A673 (cell line): ENCODE results near the gene ASAP2. TPM values are rescaled to one million over a fixed set of nuclear protein-coding genes. Genes with fewer than 3 reads are reported as not detected.
A peak's percentile ranks its signal among the peaks of the same experiment; 100 is the strongest.
"Not testable (repeated sequence)": the region's sequence is repeated elsewhere in the genome, so short reads cannot be mapped to it uniquely, and the experiment has no call there.

Experiments used
- BruUV-seq: library from RNA; stranded (reverse); fragments of 400-500 nt; replicated peaks from 2 replicates; lab custom pipeline; 2021; lab: Mats Ljungman, UMichigan
- CTCF ChIA-PET: fragments of 300-600 bp; sonication (Branson Sonifier 250); formaldehyde crosslinking; loops from one replicate; lab custom pipeline; 2022; ENCODE audit warnings: antibody characterized with exemption; lab: Charles Lee
- POLR2A ChIA-PET: fragments of 300-600 bp; sonication (Branson Sonifier 250); formaldehyde crosslinking; loops from one replicate; lab custom pipeline; 2022; ENCODE audit warnings: antibody characterized with exemption; ENCODE audit not compliant: low non-redundant PET; lab: Charles Lee
- DNase-seq: peaks from one replicate; pipeline ENCODE4 v3.0.0-alpha.2; 2015; ENCODE audit warnings: low spot score
- H3K27ac ChIP-seq: fragments of 200-600 bp; sonication (generic); 2 replicates; pipeline ENCODE4 v1.5.1; 2016; ENCODE audit warnings: mixed run types, low read depth, mild to moderate bottlenecking, mixed read lengths, antibody characterized with exemption, low read length; ENCODE audit not compliant: poor library complexity, severe bottlenecking
- H3K27me3 ChIP-seq: fragments of 200-600 bp; sonication (generic); replicated peaks from 2 replicates; pipeline ENCODE4 v1.6.1; 2017; ENCODE audit warnings: mixed run types, low read depth, mild to moderate bottlenecking, mixed read lengths, antibody characterized with exemption, low read length; ENCODE audit not compliant: insufficient read depth, poor library complexity
- H3K36me3 ChIP-seq: fragments of 200-600 bp; sonication (generic); 2 replicates; pipeline ENCODE4 v1.6.1; 2016; ENCODE audit warnings: mixed run types, mild to moderate bottlenecking, mixed read lengths, antibody characterized with exemption, low read length; ENCODE audit not compliant: insufficient read depth, poor library complexity, severe bottlenecking
- H3K4me1 ChIP-seq: fragments of 200-600 bp; sonication (generic); 2 replicates; pipeline ENCODE4 v1.6.1; 2017; ENCODE audit warnings: mixed run types, mild to moderate bottlenecking, mixed read lengths, antibody characterized with exemption, low read length; ENCODE audit not compliant: insufficient read depth, poor library complexity, severe bottlenecking
- H3K4me3 ChIP-seq: fragments of 200-600 bp; sonication (generic); 2 replicates; pipeline ENCODE4 v1.5.1; 2016; ENCODE audit warnings: low read depth, mixed run types, mild to moderate bottlenecking, mixed read lengths, low read length; ENCODE audit not compliant: poor library complexity, severe bottlenecking
- H3K9me3 ChIP-seq: fragments of 200-600 bp; sonication (generic); 2 replicates; pipeline ENCODE4 v1.6.1; 2016; ENCODE audit warnings: mixed run types, low read depth, mild to moderate bottlenecking, mixed read lengths, antibody characterized with exemption, low read length; ENCODE audit not compliant: poor library complexity, severe bottlenecking
- CTCF ChIP-seq: fragments of 300-800, 200-600 bp; sonication (generic); conservative IDR thresholded peaks from 2 replicates; pipeline ENCODE4 v1.5.1; 2017; ENCODE audit warnings: low read depth, mild to moderate bottlenecking, antibody characterized with exemption, low read length, moderate library complexity, mixed read lengths
- EZH2 ChIP-seq: fragments of 200-600 bp; sonication (generic); IDR thresholded peaks from 2 replicates; pipeline ENCODE4 v1.6.1; 2017; ENCODE audit warnings: borderline replicate concordance, low read depth, mild to moderate bottlenecking, mixed read lengths, antibody characterized with exemption, low read length; ENCODE audit not compliant: poor library complexity, severe bottlenecking
- intact Hi-C: fragments of 100-400 bp; cut with micrococcal nuclease; formaldehyde crosslinking; loops from one replicate; pipeline ENCODE4 v1.10.0; 2022; ENCODE audit not compliant: unreplicated experiment
- total RNA-seq: library from RNA; stranded (reverse); gene quantifications from 2 replicates; pipeline ENCODE4 v1.2.3, GENCODE V29; 2021

Gene ASAP2
- total RNA-seq, 1 experiment from 2014 or later: 46.8 TPM

- intact Hi-C loops: loop anchor here (5.0 kb wide), 1 partner anchor 56 kb away; the partner anchor contains the start of gene ASAP2
- peaks cover 72% of the 10 kb centered on the region for H3K4me1 ChIP-seq
- peak; percentile 97 for DNase-seq
- BruUV-seq: no TSS peak
- TF ChIP-seq CTCF (no peak), EZH2 (no peak)
- ChIA-PET CTCF (no interaction called here), POLR2A (interaction anchor here (0.5 kb wide), 1 partner anchor 918 kb away, joined by 8 read pairs; no protein-coding TSS in a partner anchor)
- peak overlapping the region; percentile 30 for H3K4me3 ChIP-seq
- no peaks in the 10 kb centered on the region for H3K9me3 ChIP-seq
- no peaks in the 10 kb centered on the region for H3K27me3 ChIP-seq
- peak overlapping the region; percentile 94 for H3K27ac ChIP-seq
- no peaks in the 10 kb centered on the region for H3K36me3 ChIP-seq
These were observed 56.8 kb downstream of the ASAP2 start for GRCh38 chr2:9263428-9263827.

- intact Hi-C loops: loop anchor here (5.0 kb wide), 1 partner anchor 57 kb away; the partner anchor contains the start of gene ASAP2
- BruUV-seq: no TSS peak
- no peak overlapping the region for H3K27ac ChIP-seq
- no peaks in the 10 kb centered on the region for H3K36me3 ChIP-seq
- peaks cover 72% of the 10 kb centered on the region for H3K4me1 ChIP-seq
- ChIA-PET CTCF (no interaction called here), POLR2A (no interaction called here)
- no peaks in the 10 kb centered on the region for H3K27me3 ChIP-seq
- no peaks in the 10 kb centered on the region for H3K9me3 ChIP-seq
- DNase-seq: peak; percentile 41
- H3K4me3 ChIP-seq: no peak overlapping the region
- TF ChIP-seq EZH2 (no peak), CTCF (no peak)
These were observed 57.7 kb downstream of the ASAP2 start for GRCh38 chr2:9264301-9264700.

GRCh38 chr2:9266711-9267110 lies 60.1 kb downstream of the ASAP2 start:
- DNase-seq: no peak
- no TSS peak for BruUV-seq
- Histone ChIP-seq H3K4me1 (peaks cover 63% of the 10 kb centered on the region), H3K36me3 (no peaks in the 10 kb centered on the region), H3K4me3 (no peak overlapping the region), H3K9me3 (no peaks in the 10 kb centered on the region), H3K27me3 (no peaks in the 10 kb centered on the region), H3K27ac (peak overlapping the region; percentile 38)
- TF ChIP-seq EZH2 (no peak), CTCF (no peak)
- POLR2A ChIA-PET: no interaction called here
- intact Hi-C loops: no loop called here
- CTCF ChIA-PET: no interaction called here

- H3K36me3 ChIP-seq, intact Hi-C loops, H3K27me3 ChIP-seq, DNase-seq, CTCF ChIA-PET, BruUV-seq, H3K9me3 ChIP-seq, POLR2A ChIA-PET, H3K4me3 ChIP-seq, H3K27ac ChIP-seq: not testable (repeated sequence)
- peaks cover 57% of the 10 kb centered on the region for H3K4me1 ChIP-seq
These were observed 60.7 kb downstream of the ASAP2 start for GRCh38 chr2:9267286-9267685.
